Cardiac muscle cell (in vitro differentiated cells and primary cell): ENCODE measurements around the gene PHKB. TPM values are rescaled to one million over a fixed set of nuclear protein-coding genes. Genes with fewer than 3 reads are reported as not detected.

ENCODE experiments used
- DNase-seq, 2 donors: peaks; one replicate each; pipeline versions ENCODE4 v3.0.0 to v3.0.0-alpha.2; 2010 to 2017; ENCODE audit warnings: low read depth in 1 of 2, low spot score in 1 of 2
- H3K27ac ChIP-seq: fragments of 200-600 bp; sonication (generic); 2 replicates; pipeline ENCODE4 v1.5.1; 2016
- H3K27me3 ChIP-seq: fragments of 200-600 bp; sonication (generic); 2 replicates; pipeline ENCODE4 v1.6.0; 2016; ENCODE audit warnings: control low read depth
- H3K36me3 ChIP-seq: fragments of 200-600 bp; sonication (generic); 2 replicates; pipeline ENCODE4 v1.5.1; 2016; ENCODE audit warnings: control low read depth
- H3K4me1 ChIP-seq: fragments of 200-600 bp; sonication (generic); 2 replicates; pipeline ENCODE4 v1.8.1; 2017; ENCODE audit warnings: low read depth, mild to moderate bottlenecking, mixed run types
- H3K4me3 ChIP-seq: fragments of 200-600 bp; sonication (generic); 2 replicates; pipeline ENCODE4 v1.5.1; 2016; ENCODE audit warnings: mild to moderate bottlenecking
- H3K9me3 ChIP-seq: fragments of 200-600 bp; sonication (generic); 2 replicates; pipeline ENCODE4 v1.5.1; 2017; ENCODE audit warnings: low read depth, mild to moderate bottlenecking, control low read depth
- polyA plus RNA-seq: library from polyadenylated mRNA; unstranded; fragments of >200 nt; fragmentation: Nextera tagmentation; extraction: Ambion mirVana; gene quantifications from 2 replicates; pipeline ENCODE4 v1.2.1, GENCODE V29; 2016
- total RNA-seq: library from RNA; depleted of rRNA; stranded (reverse); fragments of >200 nt; gene quantifications from 2 replicates; pipeline ENCODE4 v1.2.3, GENCODE V29; 2016
- TF ChIP-seq, protein P1 (sequence below): IDR thresholded peaks from 2 replicates; pipeline ENCODE4 v1.5.1; 2012; ENCODE audit warnings: low read depth, mild to moderate bottlenecking, low read length

PHKB gene
- total RNA-seq = 91.9 and 107 TPM in 2 replicates
- 84.2 and 101 TPM in 2 replicates for polyA plus RNA-seq

DNA sequence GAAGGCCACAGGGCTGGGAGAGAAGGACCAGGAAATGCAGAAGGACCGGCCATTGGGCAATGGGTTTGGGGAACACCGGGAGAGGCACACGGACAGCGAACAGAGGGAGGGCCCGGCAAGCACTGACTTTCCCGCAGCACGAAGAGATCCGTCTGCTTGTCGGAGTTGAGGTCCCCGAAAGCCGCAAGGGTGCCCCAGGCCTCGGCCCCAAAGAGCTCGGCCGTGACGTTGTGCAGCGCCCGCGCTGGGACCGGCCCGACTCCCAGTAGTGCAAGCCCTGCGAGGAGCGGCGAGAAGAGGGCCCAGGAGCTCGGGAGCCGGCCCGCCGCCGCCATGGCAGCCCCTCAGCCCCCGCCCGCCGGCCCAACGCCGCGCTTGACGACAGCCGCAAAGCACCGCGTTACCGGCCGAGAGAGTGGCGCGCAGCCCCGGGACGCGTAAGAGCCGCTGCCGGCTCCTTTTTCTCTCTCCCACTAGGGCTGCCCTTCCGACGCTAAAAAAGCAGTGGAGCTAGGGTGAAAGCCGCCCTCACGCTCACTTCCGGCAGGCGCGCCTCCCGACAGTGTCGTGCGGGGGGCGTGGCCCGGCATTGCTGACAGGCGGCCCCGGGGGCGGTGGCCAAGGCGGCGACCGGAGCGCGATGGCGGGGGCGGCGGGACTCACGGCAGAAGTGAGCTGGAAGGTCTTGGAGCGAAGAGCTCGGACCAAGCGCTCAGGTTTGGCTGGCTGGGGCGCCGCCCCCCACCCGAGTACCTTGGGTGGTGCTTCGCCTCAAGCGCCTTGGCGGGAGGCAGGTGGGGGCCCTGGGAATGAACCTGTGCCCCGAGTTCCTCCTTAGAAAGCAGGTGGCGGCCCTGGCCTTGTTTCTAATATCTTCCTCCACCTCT lies at the start of gene PHKB, which contains the start of gene ITFG1:
PHKB (plus strand) TSS at position 621 of the 887 bp plus-strand sequence; CDS start at position 641, 20 bp downstream.
ITFG1 (minus strand) TSS at position 353 of the 887 bp plus-strand sequence; CDS start at position 335, 18 bp downstream.
- H3K36me3 ChIP-seq = no peaks in the 10 kb centered on the region
- no peaks in the 10 kb centered on the region for H3K9me3 ChIP-seq
- H3K4me1 ChIP-seq = peaks cover 61% of the 10 kb centered on the region
- DNase-seq = peak; percentile 94 to 96
- TF ChIP-seq, protein P1, sequence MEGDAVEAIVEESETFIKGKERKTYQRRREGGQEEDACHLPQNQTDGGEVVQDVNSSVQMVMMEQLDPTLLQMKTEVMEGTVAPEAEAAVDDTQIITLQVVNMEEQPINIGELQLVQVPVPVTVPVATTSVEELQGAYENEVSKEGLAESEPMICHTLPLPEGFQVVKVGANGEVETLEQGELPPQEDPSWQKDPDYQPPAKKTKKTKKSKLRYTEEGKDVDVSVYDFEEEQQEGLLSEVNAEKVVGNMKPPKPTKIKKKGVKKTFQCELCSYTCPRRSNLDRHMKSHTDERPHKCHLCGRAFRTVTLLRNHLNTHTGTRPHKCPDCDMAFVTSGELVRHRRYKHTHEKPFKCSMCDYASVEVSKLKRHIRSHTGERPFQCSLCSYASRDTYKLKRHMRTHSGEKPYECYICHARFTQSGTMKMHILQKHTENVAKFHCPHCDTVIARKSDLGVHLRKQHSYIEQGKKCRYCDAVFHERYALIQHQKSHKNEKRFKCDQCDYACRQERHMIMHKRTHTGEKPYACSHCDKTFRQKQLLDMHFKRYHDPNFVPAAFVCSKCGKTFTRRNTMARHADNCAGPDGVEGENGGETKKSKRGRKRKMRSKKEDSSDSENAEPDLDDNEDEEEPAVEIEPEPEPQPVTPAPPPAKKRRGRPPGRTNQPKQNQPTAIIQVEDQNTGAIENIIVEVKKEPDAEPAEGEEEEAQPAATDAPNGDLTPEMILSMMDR = peak; percentile 7
- no peaks in the 10 kb centered on the region for H3K27me3 ChIP-seq
- H3K4me3 ChIP-seq = peak within 1 kb of the TSS; percentile 83
- H3K27ac ChIP-seq = peak within 1 kb of the TSS; percentile 100

DNA sequence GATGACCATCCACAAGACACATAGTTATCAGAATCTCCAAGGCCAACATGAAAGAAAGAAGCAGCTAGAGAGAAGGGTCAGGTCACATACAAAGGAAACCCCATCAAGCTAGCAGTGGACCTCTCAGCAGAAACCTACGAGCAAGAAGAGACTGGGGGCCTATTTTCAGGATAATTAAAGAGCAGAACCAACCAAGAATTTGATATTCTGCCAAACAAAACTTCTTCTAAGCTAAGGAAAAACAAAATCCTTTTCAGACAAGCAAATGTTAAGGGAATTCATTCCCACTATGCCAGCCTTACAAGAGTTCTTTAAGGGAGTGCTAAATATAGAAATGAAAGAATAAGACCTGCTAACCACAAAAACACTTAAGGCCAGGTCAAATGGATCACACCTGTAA lies 48.1 kb upstream of the PHKB start:
- no peak overlapping the region for H3K4me3 ChIP-seq
- no peaks in the 10 kb centered on the region for H3K9me3 ChIP-seq
- TF ChIP-seq, protein P1 = no peak
- no peak for DNase-seq
- H3K36me3 ChIP-seq = no peaks in the 10 kb centered on the region
- peak overlapping the region; percentile 17 for H3K27ac ChIP-seq
- H3K27me3 ChIP-seq = no peaks in the 10 kb centered on the region
- H3K4me1 ChIP-seq = peaks cover 5% of the 10 kb centered on the region

DNA sequence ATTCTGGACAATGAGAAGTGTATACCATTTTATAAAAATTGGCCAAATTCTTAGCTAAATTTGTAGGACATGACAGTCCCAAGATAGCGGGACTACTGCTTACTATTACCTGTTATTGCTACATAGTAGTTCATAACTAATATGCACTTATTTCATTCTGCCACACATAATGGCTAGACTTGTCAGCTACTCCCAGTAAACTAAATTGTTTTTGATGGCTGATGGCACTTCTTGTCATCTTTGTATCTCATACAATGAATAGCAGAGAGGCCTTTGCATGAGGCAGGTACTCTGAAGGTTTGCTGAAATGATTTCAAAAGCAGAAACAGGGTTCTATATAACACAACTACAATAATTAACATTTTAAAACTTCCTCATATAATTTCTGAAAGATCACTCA lies 44.3 kb upstream of the PHKB start:
- Histone ChIP-seq H3K27me3 (no peaks in the 10 kb centered on the region), H3K4me3 (no peak overlapping the region), H3K4me1 (peaks cover 5% of the 10 kb centered on the region), H3K9me3 (no peaks in the 10 kb centered on the region), H3K36me3 (no peaks in the 10 kb centered on the region), H3K27ac (no peak overlapping the region)
- DNase-seq = no peak
- TF ChIP-seq, protein P1 = no peak

DNA sequence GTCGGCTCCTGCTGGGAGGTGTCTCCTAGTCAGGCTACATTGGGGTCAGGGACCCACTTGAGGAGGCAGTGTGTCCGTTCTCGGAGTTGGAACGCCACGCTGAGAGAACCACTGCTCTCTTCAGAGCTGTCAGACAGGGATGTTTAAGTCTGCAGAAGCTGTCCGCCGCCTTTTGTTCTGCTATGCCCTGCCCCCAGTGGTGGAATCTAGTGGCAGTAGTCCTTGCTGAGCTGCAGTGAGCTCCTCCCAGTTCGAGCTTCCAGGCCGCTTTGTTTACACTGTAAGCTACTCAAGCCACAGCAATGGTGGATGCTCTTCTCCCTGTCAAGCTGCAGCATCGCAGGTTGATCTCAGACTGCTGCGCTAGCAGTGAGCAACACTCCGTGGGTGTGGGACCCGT lies 36.3 kb upstream of the PHKB start:
- TF ChIP-seq, protein P1 = no peak
- H3K4me3 ChIP-seq = no peak overlapping the region
- no peaks in the 10 kb centered on the region for H3K9me3 ChIP-seq
- H3K27me3 ChIP-seq = no peaks in the 10 kb centered on the region
- peaks cover 20% of the 10 kb centered on the region for H3K36me3 ChIP-seq
- no peak for DNase-seq
- H3K4me1 ChIP-seq = no peaks in the 10 kb centered on the region
- no peak overlapping the region for H3K27ac ChIP-seq

DNA sequence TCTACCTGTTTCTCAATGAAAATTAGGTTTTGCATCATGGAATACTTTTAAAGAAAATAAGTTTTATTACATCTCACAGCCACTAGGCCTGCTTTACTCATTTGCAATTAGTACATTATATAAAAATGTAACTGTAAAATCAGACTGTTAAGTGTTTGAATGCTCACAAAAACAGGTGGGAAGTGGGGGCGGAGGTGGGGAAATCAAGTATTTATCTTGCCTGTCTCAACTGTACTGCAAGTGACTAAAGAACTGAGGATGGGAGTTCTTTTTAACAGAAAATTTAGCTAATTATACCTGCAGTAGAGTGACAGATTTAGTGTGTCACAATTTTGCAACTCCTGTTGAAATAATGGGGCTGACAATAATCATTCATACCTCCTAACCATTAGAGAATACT lies 34.3 kb upstream of the PHKB start:
- Histone ChIP-seq H3K4me1 (no peaks in the 10 kb centered on the region), H3K9me3 (no peaks in the 10 kb centered on the region), H3K27ac (no peak overlapping the region), H3K27me3 (no peaks in the 10 kb centered on the region), H3K36me3 (peaks cover 20% of the 10 kb centered on the region), H3K4me3 (no peak overlapping the region)
- no peak for DNase-seq
- TF ChIP-seq, protein P1 = no peak
